ENCODE data around the gene LINGO3.

Gene LINGO3

DNA sequence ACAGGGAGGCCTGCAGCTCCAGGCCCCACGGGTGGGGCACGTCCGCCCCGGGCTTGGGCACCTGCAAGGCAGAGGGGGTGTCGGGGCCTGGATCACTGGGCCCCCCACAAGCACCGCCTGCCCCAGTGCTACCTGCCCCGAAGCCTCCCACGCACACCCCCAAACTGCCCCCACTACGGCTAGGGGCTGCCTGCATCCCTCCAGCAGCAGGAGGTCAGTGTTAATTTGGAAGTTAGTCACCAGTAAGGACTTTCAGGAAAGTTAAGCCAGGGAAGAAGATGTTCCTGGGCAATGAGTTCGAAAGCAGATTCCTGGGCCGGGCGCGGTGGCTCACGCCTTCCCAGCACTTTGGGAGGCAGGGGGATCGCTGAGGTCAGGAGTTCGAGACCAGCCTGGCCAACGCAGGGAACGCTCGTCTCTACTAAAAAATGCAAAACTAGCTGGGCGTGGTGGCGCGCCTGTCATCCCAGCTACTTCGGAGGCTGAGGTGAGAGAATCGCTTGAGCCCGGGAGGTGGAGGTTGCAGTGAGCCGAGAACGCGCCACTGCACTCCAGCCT, 31.4 kb downstream of the LINGO3 start:
- H3K9me3 ChIP-seq (ENCODE audit: insufficient read depth, low read length): no peaks in the 10 kb centered on the region
- peak overlapping the region; percentile 42 for H3K9ac ChIP-seq (ENCODE audit: insufficient read length, low read depth)
- H3K4me3 ChIP-seq (ENCODE audit: insufficient read length, low read depth): no peak overlapping the region
- DNase-seq (ENCODE audit: low read depth, low spot score): no peak
- H3K36me3 ChIP-seq (ENCODE audit: insufficient read depth, insufficient read length, low read length): peaks cover 30% of the 10 kb centered on the region
- peaks cover under 1% of the 10 kb centered on the region for H3K27me3 ChIP-seq (ENCODE audit: insufficient read depth, insufficient read length)
- H3K4me1 ChIP-seq (ENCODE audit: insufficient read depth, insufficient read length): peaks cover 29% of the 10 kb centered on the region
- TF ChIP-seq ZNF274 (IDR thresholded peaks at IDR 0.05; ENCODE audit: low read depth, low read length): no peak
- no peak for TF ChIP-seq SUZ12 (IDR thresholded peaks at IDR 0.05; ENCODE audit: extremely low read depth, insufficient read depth, insufficient read length)
- TF ChIP-seq YY1 (IDR thresholded peaks at IDR 0.05; ENCODE audit: insufficient read depth, insufficient read length): no peak

DNA sequence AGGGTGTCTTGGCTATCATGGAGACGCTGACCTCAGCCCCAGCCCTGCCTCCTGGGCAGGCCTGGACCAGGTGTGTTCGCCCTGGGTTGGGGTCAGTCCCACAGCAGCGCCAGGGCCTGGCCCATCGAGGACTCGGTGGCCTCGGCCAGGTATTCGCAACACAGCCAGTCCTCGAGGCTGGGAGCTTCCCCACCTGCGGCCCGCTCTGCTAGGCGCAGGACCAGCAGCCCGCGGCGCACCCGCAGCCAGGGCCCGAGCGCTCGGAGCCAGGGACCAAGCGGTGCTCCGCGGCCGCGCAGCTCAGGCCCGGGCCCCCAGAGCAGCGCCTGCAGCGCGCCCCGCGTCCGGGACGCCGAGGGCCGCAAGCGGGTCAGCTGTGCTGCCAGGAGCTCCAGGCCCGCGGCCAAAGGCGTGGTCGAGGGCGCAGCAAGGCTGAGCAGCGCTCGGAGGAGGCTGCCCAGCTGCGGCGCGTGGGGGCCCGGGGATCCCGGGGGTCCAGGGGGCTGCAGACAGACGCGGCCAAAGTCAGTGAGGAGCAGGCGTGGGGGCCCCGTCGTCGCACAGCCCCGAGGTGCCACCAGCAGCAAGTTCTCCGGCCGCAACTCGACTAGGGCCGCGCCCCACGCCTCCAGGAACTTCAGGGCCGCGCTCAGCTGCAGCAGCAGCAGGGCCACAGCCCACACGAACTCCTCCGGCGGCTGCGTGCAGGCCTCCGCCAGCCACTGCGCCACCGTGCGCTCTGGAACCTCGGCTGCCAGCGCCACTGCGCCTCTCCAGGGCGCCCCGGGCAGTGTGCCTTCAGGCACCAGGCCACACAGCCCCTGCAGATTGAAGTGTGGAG, 32.1 kb downstream of the LINGO3 start:
- TF ChIP-seq YY1 (IDR thresholded peaks at IDR 0.05; ENCODE audit: insufficient read depth, insufficient read length): no peak
- TF ChIP-seq ZNF274 (IDR thresholded peaks at IDR 0.05; ENCODE audit: low read depth, low read length): no peak
- TF ChIP-seq SUZ12 (IDR thresholded peaks at IDR 0.05; ENCODE audit: extremely low read depth, insufficient read depth, insufficient read length): no peak
- peaks cover 37% of the 10 kb centered on the region for H3K36me3 ChIP-seq (ENCODE audit: insufficient read depth, insufficient read length, low read length)
- DNase-seq (ENCODE audit: low read depth, low spot score): no peak
- H3K27me3 ChIP-seq (ENCODE audit: insufficient read depth, insufficient read length): no peaks in the 10 kb centered on the region
- H3K4me1 ChIP-seq (ENCODE audit: insufficient read depth, insufficient read length): peaks cover 30% of the 10 kb centered on the region
- H3K9me3 ChIP-seq (ENCODE audit: insufficient read depth, low read length): no peaks in the 10 kb centered on the region
- H3K4me3 ChIP-seq (ENCODE audit: insufficient read length, low read depth): no peak overlapping the region
- H3K9ac ChIP-seq (ENCODE audit: insufficient read length, low read depth): peak overlapping the region; percentile 42

DNA sequence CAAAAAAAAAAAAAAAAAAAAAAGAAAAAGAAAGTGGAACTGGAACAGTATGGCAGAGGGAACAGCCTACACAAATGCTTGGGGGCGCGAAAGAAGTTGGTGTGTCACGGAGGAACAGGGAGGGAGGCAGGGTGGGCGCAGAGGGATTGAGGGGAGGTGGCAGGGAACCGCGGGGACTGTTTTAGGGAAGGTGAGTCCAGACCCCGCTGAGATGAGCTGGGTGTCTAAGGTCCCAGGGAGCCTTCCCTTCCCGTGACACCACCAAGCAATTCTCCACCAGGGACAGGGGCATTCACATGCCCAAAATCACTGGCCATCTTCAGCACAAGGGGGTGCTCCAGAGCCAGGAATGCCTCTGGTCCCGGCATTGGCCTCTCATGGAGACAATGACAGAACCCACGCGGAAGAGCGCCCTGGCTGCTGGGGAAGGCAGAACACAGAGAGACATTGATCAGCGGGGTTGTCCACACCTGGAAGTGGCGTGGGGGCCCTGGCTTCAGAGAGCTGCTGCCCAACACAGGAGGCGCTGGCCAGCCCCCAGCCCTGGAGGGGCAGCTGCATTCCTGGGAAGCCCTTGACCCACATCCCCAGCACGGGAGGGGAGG, 32.9 kb downstream of the LINGO3 start:
- H3K4me3 ChIP-seq (ENCODE audit: insufficient read length, low read depth): no peak overlapping the region
- H3K36me3 ChIP-seq (ENCODE audit: insufficient read depth, insufficient read length, low read length): peaks cover 43% of the 10 kb centered on the region
- TF ChIP-seq SUZ12 (IDR thresholded peaks at IDR 0.05; ENCODE audit: extremely low read depth, insufficient read depth, insufficient read length): no peak
- no peak for TF ChIP-seq ZNF274 (IDR thresholded peaks at IDR 0.05; ENCODE audit: low read depth, low read length)
- no peak for TF ChIP-seq YY1 (IDR thresholded peaks at IDR 0.05; ENCODE audit: insufficient read depth, insufficient read length)
- H3K27me3 ChIP-seq (ENCODE audit: insufficient read depth, insufficient read length): no peaks in the 10 kb centered on the region
- H3K4me1 ChIP-seq (ENCODE audit: insufficient read depth, insufficient read length): peaks cover 30% of the 10 kb centered on the region
- DNase-seq (ENCODE audit: low read depth, low spot score): no peak
- H3K9me3 ChIP-seq (ENCODE audit: insufficient read depth, low read length): no peaks in the 10 kb centered on the region
- H3K9ac ChIP-seq (ENCODE audit: insufficient read length, low read depth): peak overlapping the region; percentile 42

DNA sequence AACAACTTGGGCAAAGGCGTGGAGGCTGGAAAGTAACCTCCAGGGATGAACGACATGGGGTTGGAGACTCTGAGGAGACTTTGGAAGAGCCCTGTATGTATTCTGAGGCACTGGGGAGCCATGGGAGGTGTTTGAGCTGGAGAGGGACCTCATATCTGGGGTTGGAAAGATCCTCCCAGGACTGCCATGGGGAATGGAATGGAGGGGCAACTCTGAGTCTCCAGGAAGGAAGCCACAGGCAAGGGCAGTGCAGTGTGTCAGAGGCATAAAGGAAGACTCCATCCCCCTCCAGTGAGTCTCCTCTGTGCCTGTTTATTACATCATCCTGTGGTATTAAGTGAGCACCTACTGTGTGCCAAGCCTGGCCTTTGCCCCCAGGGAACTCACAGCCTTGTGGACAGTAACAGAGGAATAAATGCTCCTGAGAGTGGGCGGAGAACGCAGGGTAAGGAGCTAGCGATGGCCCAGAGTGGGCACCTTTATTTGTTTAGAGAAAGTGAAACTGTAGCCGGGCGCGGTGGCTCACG, 33.7 kb downstream of the LINGO3 start:
- H3K9ac ChIP-seq (ENCODE audit: insufficient read length, low read depth): peak overlapping the region; percentile 16
- peaks cover 43% of the 10 kb centered on the region for H3K36me3 ChIP-seq (ENCODE audit: insufficient read depth, insufficient read length, low read length)
- H3K4me3 ChIP-seq (ENCODE audit: insufficient read length, low read depth): no peak overlapping the region
- no peaks in the 10 kb centered on the region for H3K9me3 ChIP-seq (ENCODE audit: insufficient read depth, low read length)
- no peak for DNase-seq (ENCODE audit: low read depth, low spot score)
- peaks cover 30% of the 10 kb centered on the region for H3K4me1 ChIP-seq (ENCODE audit: insufficient read depth, insufficient read length)
- no peaks in the 10 kb centered on the region for H3K27me3 ChIP-seq (ENCODE audit: insufficient read depth, insufficient read length)
- TF ChIP-seq YY1 (IDR thresholded peaks at IDR 0.05; ENCODE audit: insufficient read depth, insufficient read length) (no peak), SUZ12 (IDR thresholded peaks at IDR 0.05; ENCODE audit: extremely low read depth, insufficient read depth, insufficient read length) (no peak), ZNF274 (IDR thresholded peaks at IDR 0.05; ENCODE audit: low read depth, low read length) (no peak)

DNA sequence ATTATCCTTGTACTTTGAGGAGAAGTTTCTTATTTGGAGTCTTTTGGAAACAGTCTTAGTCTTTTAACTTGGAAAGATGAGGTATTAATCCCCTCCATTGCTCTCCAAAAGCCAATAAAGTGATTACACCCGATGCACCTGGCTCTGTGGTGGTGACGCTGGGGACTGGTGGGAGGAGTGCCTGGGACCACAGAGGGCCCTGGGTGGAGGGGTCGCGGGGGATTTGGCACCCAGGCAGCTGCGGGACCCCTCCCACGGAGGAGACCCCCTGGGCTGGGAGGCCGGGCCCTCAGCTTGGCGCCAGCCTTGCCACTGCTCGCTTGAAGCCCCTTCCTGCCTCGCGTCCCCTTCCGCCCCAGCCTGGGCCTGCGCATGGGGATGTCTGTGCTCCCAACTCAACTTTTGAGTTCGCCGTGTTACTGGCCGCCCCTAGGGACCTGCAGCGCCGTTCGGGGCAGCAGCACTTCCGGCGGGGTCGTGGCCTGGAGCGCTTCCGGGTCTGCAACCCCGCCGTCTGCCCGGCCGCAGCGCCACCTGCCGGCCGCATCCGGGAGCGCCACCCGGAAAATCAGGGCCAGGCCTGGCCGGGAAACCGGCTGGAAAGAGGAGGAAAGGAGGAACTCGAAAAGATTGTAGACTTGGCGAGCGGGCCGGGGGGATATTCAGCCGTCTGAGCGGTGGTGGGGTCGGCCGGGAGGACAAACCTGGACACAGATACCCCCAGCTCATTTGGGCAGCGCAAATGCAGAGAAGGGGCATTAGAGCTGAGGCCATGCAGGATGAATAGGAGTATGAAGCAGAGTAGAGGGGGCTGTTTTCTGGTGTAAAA, 34.4 kb downstream of the LINGO3 start:
- no peaks in the 10 kb centered on the region for H3K27me3 ChIP-seq (ENCODE audit: insufficient read depth, insufficient read length)
- no peaks in the 10 kb centered on the region for H3K9me3 ChIP-seq (ENCODE audit: insufficient read depth, low read length)
- H3K4me1 ChIP-seq (ENCODE audit: insufficient read depth, insufficient read length): peaks cover 30% of the 10 kb centered on the region
- H3K36me3 ChIP-seq (ENCODE audit: insufficient read depth, insufficient read length, low read length): peaks cover 43% of the 10 kb centered on the region
- TF ChIP-seq ZNF274 (IDR thresholded peaks at IDR 0.05; ENCODE audit: low read depth, low read length) (no peak), YY1 (IDR thresholded peaks at IDR 0.05; ENCODE audit: insufficient read depth, insufficient read length) (no peak), SUZ12 (IDR thresholded peaks at IDR 0.05; ENCODE audit: extremely low read depth, insufficient read depth, insufficient read length) (no peak)
- peak overlapping the region; percentile 57 for H3K9ac ChIP-seq (ENCODE audit: insufficient read length, low read depth)
- peak overlapping the region; percentile 13 for H3K4me3 ChIP-seq (ENCODE audit: insufficient read length, low read depth)
- peak; percentile 80 for DNase-seq (ENCODE audit: low read depth, low spot score)

DNA sequence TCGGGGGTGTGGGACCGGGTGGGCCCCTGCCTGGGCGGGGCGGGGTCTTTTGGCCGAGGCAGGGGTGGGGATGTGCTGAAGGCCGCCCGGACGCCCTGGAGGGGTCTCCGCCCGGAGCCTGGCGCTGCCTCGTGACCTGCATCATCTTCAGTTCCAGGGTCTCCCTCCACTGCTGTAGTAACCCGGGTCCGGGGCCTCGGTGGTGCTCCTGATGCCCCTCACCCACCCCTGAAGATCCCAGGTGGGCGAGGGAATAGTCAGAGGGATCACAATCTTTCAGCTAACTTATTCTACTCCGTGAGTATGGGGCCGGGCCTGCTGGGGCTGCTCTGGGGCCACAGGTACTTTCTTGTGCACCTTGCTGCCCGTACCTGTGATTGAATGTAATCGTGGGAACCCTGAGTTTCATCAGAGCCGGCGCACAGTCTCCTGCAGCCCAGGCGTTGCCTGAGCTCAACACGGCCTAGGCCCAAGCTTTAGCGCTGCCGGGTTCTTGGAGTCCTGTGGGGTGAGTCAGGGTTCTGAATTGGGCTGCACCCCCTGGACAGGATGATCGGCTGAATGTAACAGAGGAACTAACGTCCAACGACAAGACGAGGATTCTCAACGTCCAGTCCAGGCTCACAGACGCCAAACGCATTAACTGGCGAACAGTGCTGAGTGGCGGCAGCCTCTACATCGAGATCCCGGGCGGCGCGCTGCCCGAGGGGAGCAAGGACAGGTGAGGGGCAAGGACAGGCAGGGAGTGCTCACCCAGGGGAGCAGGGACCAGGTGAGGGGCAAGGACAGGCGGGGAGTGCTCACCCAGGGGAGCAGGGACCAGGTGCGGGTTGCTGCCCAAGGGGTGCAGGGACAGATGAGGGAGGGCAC, 36.5 kb downstream of the LINGO3 start:
- TF ChIP-seq SUZ12 (IDR thresholded peaks at IDR 0.05; ENCODE audit: extremely low read depth, insufficient read depth, insufficient read length) (no peak), ZNF274 (IDR thresholded peaks at IDR 0.05; ENCODE audit: low read depth, low read length) (no peak), YY1 (IDR thresholded peaks at IDR 0.05; ENCODE audit: insufficient read depth, insufficient read length) (no peak)
- peaks cover 33% of the 10 kb centered on the region for H3K4me1 ChIP-seq (ENCODE audit: insufficient read depth, insufficient read length)
- peak overlapping the region; percentile 100 for H3K4me3 ChIP-seq (ENCODE audit: insufficient read length, low read depth)
- peaks cover 40% of the 10 kb centered on the region for H3K36me3 ChIP-seq (ENCODE audit: insufficient read depth, insufficient read length, low read length)
- H3K9me3 ChIP-seq (ENCODE audit: insufficient read depth, low read length): no peaks in the 10 kb centered on the region
- H3K9ac ChIP-seq (ENCODE audit: insufficient read length, low read depth): peak overlapping the region; percentile 95
- H3K27me3 ChIP-seq (ENCODE audit: insufficient read depth, insufficient read length): no peaks in the 10 kb centered on the region
- DNase-seq (ENCODE audit: low read depth, low spot score): no peak

All from NT2/D1 (cell line).